IgD-negative memory B cell (primary cell): ENCODE results near the gene MLLT3. TPM values are rescaled to one million over a fixed set of nuclear protein-coding genes. Genes with fewer than 3 reads are reported as not detected.
A peak's percentile ranks its signal among the peaks of the same experiment; 100 is the strongest.

Experiments
- H3K27ac Mint-ChIP-seq, 3 donors: one replicate each; pipeline ENCODE4 v1.8.0; 2020 to 2022; ENCODE audit warnings: mild to moderate bottlenecking in 3 of 3, mixed read lengths in 3 of 3, moderate library complexity in 1 of 3
- H3K27me3 Mint-ChIP-seq: one replicate; pipeline ENCODE4 v1.8.0; 2021; ENCODE audit warnings: mixed read lengths
- H3K36me3 Mint-ChIP-seq: one replicate; pipeline ENCODE4 v1.8.0; 2020; ENCODE audit warnings: mild to moderate bottlenecking, mixed read lengths
- H3K4me1 Mint-ChIP-seq, 3 donors: one replicate each; pipeline ENCODE4 v1.8.0; 2020 to 2022; ENCODE audit warnings: mixed read lengths in 3 of 3, mild to moderate bottlenecking in 1 of 3
- H3K4me3 Mint-ChIP-seq, 4 donors: one replicate each; pipeline ENCODE4 v1.8.0; 2020 to 2022; ENCODE audit warnings: mild to moderate bottlenecking in 4 of 4, mixed read lengths in 4 of 4, moderate library complexity in 3 of 4
- H3K9me3 Mint-ChIP-seq, 3 donors: one replicate each; pipeline ENCODE4 v1.8.0; 2020 to 2021; ENCODE audit warnings: mixed read lengths in 3 of 3, mild to moderate bottlenecking in 1 of 3
- polyA plus RNA-seq: library from polyadenylated mRNA; unstranded; fragments of 300-500 nt; fragmentation: Illumina TruSeq; gene quantifications from one replicate; pipeline ENCODE4 v1.2.3, GENCODE V29; 2021

Gene MLLT3
- polyA plus RNA-seq, 1 donor from 2014 or later: 3.2 TPM

DNA sequence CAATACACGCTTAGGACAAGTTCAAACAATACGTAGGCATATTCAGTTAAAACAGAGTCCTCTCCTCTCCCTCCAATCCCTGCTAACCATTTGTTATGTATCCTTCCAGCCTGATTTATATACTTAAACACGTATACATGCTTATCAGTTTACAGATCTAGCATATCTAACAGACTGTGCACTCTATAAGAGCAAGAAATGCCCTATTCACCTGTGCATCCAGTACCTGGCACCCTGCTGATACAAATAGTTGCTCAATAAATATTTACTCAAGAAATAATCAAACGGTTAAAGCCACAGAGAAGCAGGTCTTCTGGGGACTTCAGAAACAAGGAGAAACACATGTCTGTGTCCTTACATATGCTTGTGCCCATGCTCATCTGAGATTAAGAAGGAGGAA lies 55.9 kb downstream of the MLLT3 start:
- Mint-ChIP-seq H3K27ac (no peak overlapping the region), H3K36me3 (no peaks in the 10 kb centered on the region), H3K4me3 (no peak overlapping the region), H3K4me1 (peaks cover 0 to 4% (median 0%) of the 10 kb centered on the region in 3 donors), H3K9me3 (no peaks in the 10 kb centered on the region), H3K27me3 (no peaks in the 10 kb centered on the region)

DNA sequence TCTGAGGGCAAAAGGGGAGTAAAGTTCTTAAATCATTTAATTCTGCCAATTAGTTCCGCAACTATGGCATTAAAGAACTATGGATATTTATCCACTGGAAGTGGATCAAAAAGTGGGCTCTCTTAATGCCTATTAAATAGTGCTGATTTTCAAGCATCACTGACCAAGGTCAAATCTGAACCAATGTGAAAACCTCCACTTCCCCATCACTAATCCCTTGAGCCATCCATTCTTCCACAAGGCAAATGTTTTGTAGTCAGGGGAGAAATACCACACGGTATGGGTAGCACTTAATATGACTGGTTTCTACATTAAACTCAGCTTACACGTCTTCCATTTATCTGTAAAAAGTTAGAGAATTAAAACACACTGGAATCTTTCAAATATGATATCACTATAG lies 57.6 kb downstream of the MLLT3 start:
- Mint-ChIP-seq H3K27me3 (no peaks in the 10 kb centered on the region), H3K36me3 (no peaks in the 10 kb centered on the region), H3K9me3 (no peaks in the 10 kb centered on the region), H3K4me1 (peaks cover 0 to 2% (median 0%) of the 10 kb centered on the region in 3 donors), H3K27ac (no peak overlapping the region), H3K4me3 (no peak overlapping the region)

DNA sequence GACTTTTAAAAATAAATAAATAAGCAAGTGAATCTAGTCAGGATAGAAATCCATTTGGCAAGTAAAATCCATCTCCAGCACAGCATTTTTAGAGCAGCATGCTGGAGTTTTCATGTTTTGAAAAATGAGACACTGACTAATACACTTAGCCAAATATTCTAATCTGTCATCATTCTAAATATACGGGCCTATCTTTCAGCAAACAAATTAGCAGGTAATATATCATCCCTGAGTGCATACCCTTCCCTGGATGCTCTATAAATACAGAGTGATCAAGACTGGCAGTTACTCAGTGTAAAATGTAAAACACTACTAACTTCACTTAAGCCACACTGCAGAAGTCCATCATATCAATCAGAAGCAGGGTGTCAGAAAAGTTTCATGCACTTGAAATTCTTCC lies 58.4 kb downstream of the MLLT3 start:
- Mint-ChIP-seq H3K4me1 (peaks cover 0 to 2% (median 0%) of the 10 kb centered on the region in 3 donors), H3K27me3 (no peaks in the 10 kb centered on the region), H3K27ac (no peak overlapping the region), H3K9me3 (no peaks in the 10 kb centered on the region), H3K4me3 (no peak overlapping the region), H3K36me3 (no peaks in the 10 kb centered on the region)

DNA sequence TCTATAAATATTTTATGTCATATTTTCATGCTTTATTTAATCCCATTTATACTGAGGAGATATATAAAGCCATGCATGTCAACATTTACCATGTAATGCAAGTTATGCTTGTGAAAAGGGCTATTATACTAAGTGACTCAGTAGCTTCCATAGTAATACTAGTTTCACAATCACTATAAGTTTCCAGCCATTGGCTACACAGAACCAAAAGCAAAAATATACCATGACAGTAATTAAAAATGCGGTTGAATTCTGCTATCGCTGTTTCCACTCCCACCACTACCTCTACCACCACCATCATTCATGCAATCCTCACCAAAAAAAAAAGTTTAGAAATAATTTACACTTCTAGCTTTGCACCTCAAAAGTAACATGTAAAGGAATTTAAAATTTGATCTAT lies 60.2 kb downstream of the MLLT3 start:
- Mint-ChIP-seq H3K9me3 (no peaks in the 10 kb centered on the region), H3K4me3 (no peak overlapping the region), H3K27me3 (peaks cover 2% of the 10 kb centered on the region), H3K27ac (no peak overlapping the region), H3K4me1 (peaks cover 0 to 12% (median 3%) of the 10 kb centered on the region in 3 donors), H3K36me3 (no peaks in the 10 kb centered on the region)

DNA sequence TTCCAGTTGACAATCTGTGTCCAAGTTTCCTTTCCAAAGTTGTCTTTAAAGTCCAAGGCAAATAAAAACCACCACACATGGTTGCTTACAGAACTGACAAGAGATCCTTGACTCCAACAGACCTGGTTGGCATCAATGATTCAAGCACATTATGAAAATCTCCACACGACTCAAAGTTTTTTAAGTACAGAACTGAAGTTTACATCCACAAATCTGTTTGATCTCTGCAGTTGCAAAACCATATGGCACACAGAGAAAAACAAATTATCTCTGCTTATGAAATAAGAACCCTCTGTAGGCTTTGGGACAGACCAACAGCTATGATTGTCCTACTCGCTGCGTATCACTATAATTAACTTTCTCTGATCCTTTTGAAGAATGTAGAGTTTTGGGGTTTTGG lies 60.8 kb downstream of the MLLT3 start:
- Mint-ChIP-seq H3K36me3 (no peaks in the 10 kb centered on the region), H3K4me1 (peaks cover 0 to 12% (median 3%) of the 10 kb centered on the region in 3 donors), H3K4me3 (no peak overlapping the region), H3K27ac (no peak overlapping the region), H3K9me3 (no peaks in the 10 kb centered on the region), H3K27me3 (peaks cover 2% of the 10 kb centered on the region)

DNA sequence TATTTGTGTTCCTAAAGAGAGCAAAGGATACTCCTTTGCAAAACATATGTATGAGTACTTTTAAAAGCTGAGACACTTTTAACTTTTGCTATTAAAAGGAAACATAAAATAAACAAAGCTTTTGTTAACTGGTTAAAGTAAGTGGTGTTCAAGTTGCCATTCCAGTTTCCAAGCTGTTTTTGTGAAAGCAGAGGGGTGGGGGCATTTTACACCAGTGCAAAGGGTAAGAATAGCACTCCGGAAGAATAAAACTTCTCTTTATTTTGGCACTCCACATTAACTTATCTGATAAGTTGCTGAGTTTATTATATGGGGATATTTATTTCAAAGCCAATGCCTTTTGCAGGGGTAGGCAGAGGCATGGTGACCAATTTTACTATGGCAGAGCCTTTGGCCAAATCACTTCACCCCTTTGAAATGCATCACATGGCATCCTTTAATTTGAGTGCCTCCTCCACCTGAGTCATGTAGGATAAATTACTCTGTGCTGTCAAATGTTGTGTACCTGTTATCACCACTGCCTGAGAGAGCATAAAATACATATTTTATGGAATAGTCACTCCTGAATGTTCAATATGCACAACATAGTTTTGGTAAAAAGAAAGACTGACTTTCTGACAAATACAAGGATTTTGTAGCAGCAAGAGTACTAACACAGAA lies 62.9 kb downstream of the MLLT3 start:
- H3K4me3 Mint-ChIP-seq: no peak overlapping the region
- no peak overlapping the region for H3K27ac Mint-ChIP-seq
- H3K9me3 Mint-ChIP-seq: no peaks in the 10 kb centered on the region
- peaks cover 2% of the 10 kb centered on the region for H3K27me3 Mint-ChIP-seq
- peaks cover 0 to 10% (median 3%) of the 10 kb centered on the region in 3 donors for H3K4me1 Mint-ChIP-seq
- peaks cover 2% of the 10 kb centered on the region for H3K36me3 Mint-ChIP-seq

DNA sequence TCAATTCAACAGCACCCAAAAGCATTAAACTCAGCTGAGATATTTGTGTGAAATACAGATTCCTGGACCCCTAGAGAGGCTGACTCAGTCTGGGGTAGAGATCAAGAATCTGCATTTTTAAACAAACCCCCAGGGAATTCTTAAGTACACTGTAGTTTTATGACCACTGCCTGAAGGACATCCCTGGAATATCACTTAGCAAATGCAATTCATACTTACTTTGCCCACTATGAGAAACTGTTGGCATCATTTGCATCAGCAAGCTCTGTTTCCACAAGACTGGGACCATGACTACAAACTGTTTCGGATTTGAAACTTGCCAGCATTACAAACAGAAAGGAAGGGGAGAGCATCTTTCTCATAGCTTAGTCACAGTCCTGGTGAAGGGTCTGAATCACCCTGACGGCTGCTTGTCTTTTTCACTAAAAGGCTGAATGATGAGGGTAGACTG lies 63.7 kb downstream of the MLLT3 start:
- Mint-ChIP-seq H3K9me3 (no peaks in the 10 kb centered on the region), H3K4me1 (peaks cover 0 to 13% (median 3%) of the 10 kb centered on the region in 3 donors), H3K27me3 (peaks cover 2% of the 10 kb centered on the region), H3K4me3 (no peak overlapping the region), H3K27ac (no peak overlapping the region), H3K36me3 (peaks cover 2% of the 10 kb centered on the region)

DNA sequence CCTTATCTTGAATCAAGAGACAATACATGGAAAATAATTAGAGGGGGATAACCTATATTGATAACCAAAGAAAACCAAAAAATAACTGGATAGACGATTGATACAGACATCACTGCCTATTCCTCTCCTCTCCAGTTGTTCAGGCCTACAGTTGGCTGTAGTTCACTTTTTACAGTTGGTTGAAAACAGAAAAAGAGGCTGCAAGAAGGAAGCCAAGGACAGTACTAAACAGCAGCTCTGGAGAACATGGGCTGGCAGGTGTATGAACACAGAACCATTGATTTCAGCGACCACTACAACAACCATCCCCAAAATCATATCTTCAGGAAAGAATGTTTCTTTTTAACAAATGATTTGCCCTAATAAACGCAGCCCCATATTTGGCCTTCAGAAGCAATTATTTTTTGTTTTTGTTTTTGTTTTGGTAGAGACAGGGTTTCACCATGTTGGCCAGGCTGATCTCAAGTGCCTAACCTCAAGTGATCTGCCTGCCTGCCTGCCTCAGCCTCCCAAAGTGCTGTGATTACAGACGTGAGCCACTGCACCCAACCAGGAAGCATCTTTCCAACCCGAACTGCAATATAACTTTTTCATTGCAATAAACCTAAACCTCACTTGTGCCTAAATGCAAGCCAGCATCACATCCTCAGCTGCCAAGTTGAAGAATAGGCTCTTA lies 64.3 kb downstream of the MLLT3 start:
- Mint-ChIP-seq H3K4me3 (no peak overlapping the region), H3K27me3 (peaks cover 2% of the 10 kb centered on the region), H3K27ac (no peak overlapping the region), H3K4me1 (peaks cover 0 to 17% (median 6%) of the 10 kb centered on the region in 3 donors), H3K9me3 (no peaks in the 10 kb centered on the region), H3K36me3 (peaks cover 2% of the 10 kb centered on the region)

DNA sequence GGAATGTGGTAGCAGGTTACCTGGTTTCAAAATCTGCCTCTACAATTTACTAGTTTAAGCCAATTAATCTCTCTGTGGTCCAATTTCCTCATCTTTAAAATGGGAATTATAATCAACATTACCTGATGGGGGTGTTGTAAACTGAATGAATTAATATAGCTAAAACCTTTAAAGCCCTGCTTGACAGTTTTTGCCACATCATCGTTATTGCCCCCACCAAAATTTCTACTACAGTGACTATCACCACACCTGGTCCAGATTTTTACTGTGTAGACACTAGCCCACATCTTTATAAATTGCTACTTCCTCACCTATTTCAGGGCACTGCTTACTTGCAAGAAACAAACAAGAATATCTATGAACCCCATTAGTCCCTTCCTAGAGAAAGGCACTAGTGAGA lies 65.0 kb downstream of the MLLT3 start:
- peaks cover 2% of the 10 kb centered on the region for H3K36me3 Mint-ChIP-seq
- H3K4me1 Mint-ChIP-seq: peaks cover 0 to 17% (median 6%) of the 10 kb centered on the region in 3 donors
- no peak overlapping the region for H3K27ac Mint-ChIP-seq
- H3K4me3 Mint-ChIP-seq: no peak overlapping the region
- peaks cover 2% of the 10 kb centered on the region for H3K27me3 Mint-ChIP-seq
- H3K9me3 Mint-ChIP-seq: no peaks in the 10 kb centered on the region

DNA sequence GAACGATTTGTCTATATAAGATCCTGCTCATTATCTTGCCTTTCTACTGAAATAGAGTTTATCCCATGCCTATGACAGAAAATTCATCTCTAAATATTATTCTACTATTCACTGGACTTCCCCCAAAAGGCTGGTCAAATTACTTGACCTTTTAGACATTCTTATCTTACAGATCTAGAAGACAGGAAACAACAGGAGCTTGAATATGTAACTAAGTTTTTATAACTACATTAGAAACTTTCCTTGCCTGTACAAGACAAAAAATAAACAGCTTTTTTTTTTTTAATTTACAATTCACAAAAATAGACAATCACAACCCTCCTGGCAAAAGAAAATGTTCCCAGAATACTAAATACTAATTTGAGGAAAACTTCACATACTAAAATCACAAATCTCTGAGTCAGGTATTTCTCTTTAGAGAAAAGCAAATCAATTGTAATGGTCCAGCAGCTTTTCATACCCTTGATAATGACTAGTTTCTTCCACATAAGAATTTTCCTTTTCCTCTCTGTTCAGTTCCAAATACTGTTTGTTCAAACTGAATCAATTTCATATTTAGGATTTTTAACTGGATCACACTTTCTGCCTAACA lies 68.6 kb downstream of the MLLT3 start:
- H3K36me3 Mint-ChIP-seq: peaks cover 2% of the 10 kb centered on the region
- peaks cover 0 to 16% (median 6%) of the 10 kb centered on the region in 3 donors for H3K4me1 Mint-ChIP-seq
- H3K4me3 Mint-ChIP-seq: no peak overlapping the region
- H3K9me3 Mint-ChIP-seq: no peaks in the 10 kb centered on the region
- H3K27ac Mint-ChIP-seq: no peak overlapping the region
- H3K27me3 Mint-ChIP-seq: peaks cover 1% of the 10 kb centered on the region

DNA sequence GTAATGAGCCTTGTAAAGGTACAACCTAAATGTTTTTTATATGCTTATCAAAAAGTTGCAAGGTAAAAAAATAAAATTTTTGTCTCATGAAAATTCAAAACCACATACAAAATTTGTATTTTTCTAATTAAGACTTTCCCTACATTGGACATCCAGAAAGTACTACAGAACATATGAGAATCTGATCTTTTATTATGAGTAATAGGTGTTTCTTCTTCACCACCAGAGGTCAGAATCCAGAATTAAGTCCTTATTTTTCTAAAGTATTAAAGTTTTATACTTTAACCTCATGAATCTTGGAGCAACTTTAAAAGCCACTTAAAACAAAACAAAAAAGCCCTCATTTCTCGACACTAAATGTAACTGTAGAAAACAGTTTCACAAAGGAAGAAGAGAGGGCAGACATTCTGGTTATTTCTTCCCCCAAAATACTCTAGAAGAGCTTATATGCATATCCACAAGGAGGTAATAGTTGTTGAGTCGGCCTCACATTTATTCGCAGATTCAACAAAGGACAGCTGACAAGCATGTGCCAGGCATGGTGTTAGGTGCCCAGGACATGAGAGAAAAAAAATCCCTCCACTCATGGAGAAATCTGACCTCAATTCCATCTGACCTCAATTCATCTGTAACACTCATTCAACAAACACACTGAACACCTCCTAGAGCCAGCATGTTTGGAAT lies 69.3 kb downstream of the MLLT3 start:
- Mint-ChIP-seq H3K36me3 (peaks cover 2% of the 10 kb centered on the region), H3K27ac (no peak overlapping the region)

DNA sequence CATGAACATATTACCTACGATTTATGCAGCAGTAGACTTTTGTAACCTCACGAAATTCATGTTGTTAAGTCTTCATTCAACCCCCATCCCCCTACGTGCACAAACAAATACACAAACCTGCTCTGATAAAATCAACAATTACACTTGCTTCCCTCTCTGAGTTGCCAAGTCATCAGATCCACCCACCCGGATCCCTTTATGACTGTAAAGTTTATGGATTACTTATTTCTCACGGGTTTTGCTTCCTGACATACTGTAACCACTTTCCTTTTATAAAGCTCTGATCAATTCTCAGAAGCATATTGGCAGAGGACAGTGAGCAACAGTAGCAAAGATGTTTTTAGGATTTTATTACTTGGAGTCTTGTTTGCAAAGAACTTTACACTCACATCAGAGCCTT lies 70.5 kb downstream of the MLLT3 start:
- Mint-ChIP-seq H3K27ac (no peak overlapping the region), H3K4me1 (peaks cover 0 to 7% (median 4%) of the 10 kb centered on the region in 3 donors), H3K27me3 (no peaks in the 10 kb centered on the region), H3K36me3 (peaks cover 2% of the 10 kb centered on the region), H3K4me3 (peak overlapping the region in 1 of 4 donors; percentile 47), H3K9me3 (no peaks in the 10 kb centered on the region)

More for the DNA sequence above, 69.3 kb downstream of the MLLT3 start:
- no peaks in the 10 kb centered on the region for H3K9me3 Mint-ChIP-seq
- H3K27me3 Mint-ChIP-seq: no peaks in the 10 kb centered on the region
- peaks cover 0 to 12% (median 6%) of the 10 kb centered on the region in 3 donors for H3K4me1 Mint-ChIP-seq
- H3K4me3 Mint-ChIP-seq: no peak overlapping the region

DNA sequence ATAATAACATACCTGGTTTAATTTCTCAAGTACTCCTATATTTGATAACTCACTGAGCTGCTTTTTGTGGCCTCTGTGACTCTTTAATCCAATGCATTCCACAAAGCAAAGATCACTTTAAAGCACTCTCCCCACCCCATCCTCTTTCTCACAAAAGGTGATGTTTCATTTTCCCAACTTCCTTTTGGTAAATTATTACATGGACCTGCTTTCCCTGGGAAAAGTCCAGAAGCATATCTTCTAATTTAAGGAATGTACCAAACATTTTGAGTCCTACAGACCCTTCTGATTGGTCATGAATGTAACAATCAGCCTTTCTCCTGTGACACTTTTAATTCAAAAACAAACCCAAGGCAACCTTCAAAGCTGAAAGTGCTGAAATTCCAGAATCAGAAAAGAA lies 71.1 kb downstream of the MLLT3 start:
- Mint-ChIP-seq H3K4me3 (no peak overlapping the region), H3K4me1 (peaks cover 0 to 7% (median 4%) of the 10 kb centered on the region in 3 donors), H3K27ac (no peak overlapping the region), H3K36me3 (peaks cover 2% of the 10 kb centered on the region), H3K27me3 (no peaks in the 10 kb centered on the region), H3K9me3 (no peaks in the 10 kb centered on the region)

DNA sequence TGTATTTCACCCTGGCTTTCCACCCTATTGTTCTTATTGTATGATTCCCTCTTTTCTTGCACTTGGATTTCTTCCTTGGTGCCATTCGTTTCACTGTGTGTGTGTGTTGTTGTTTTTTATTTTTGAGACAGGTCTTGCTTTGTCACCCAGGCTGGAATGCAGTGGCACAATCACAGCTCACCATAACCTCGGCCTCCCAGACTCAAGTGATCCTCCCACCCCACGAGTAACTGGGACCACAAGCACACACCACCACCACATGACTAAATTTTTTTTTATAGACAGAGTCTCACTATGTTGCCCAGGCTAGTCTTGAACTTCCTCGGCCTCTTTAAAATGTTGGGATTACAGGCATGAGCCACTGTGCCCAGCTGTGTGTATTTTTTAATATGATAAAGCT lies 72.0 kb downstream of the MLLT3 start:
- Mint-ChIP-seq H3K4me1 (peaks cover 0 to 7% (median 4%) of the 10 kb centered on the region in 3 donors), H3K27ac (no peak overlapping the region), H3K27me3 (no peaks in the 10 kb centered on the region), H3K9me3 (no peaks in the 10 kb centered on the region), H3K36me3 (no peaks in the 10 kb centered on the region), H3K4me3 (no peak overlapping the region)

DNA sequence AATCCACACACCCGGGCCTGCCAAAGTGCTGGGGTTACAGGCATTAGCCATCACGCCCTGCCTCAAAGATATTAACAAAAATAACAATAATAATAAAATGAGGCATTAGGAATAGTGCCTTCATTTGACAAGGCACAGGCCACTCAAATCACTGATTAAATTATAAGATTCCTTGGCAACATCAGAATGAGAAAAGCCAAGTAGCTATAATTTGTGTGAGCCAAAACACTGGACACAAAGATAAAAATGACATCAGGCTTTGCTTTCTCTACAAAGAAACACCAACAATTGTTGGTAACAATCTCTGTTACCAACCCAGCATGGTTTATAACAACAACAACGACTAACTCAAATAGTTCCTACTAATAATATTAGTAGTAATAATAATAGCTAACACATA lies 73.2 kb downstream of the MLLT3 start:
- Mint-ChIP-seq H3K4me1 (peaks cover 0 to 6% (median 4%) of the 10 kb centered on the region in 3 donors), H3K27ac (no peak overlapping the region), H3K9me3 (no peaks in the 10 kb centered on the region), H3K27me3 (peaks cover 2% of the 10 kb centered on the region), H3K36me3 (no peaks in the 10 kb centered on the region), H3K4me3 (no peak overlapping the region)
